ENCODE data around the gene EHD3.

The EHD3 gene

DNA sequence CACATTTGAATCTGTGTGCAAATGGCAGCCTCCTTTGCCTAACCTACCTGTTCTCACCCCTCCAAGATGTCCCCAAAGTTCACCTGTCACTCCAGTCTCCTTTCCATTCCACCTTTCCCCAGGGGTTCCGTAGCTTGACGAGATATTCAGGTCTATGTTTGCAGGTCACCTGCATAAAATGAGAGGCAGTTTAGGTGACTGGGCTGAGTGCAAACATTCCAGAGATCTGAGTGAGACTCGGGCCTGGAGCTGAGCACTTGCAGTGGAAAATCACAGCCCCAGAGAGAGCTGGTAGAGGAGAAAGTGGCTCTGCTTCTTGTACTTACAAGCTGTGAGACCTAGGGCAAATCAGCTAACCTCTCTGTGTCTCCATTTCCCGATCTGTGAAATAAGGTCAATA lies 36.8 kb upstream of the EHD3 start:
- Histone ChIP-seq H3K27ac (replicated peaks) (no peak overlapping the region), H3K4me3 (replicated peaks; ENCODE audit: insufficient read depth, low read length) (no peak overlapping the region), H3K27me3 (ENCODE audit: insufficient read depth, poor library complexity, severe bottlenecking) (no peaks in the 10 kb centered on the region)
- no peak for DNase-seq (ENCODE audit: low read depth in 1 of 2, low spot score in 1 of 2)
- TF ChIP-seq, protein P1, sequence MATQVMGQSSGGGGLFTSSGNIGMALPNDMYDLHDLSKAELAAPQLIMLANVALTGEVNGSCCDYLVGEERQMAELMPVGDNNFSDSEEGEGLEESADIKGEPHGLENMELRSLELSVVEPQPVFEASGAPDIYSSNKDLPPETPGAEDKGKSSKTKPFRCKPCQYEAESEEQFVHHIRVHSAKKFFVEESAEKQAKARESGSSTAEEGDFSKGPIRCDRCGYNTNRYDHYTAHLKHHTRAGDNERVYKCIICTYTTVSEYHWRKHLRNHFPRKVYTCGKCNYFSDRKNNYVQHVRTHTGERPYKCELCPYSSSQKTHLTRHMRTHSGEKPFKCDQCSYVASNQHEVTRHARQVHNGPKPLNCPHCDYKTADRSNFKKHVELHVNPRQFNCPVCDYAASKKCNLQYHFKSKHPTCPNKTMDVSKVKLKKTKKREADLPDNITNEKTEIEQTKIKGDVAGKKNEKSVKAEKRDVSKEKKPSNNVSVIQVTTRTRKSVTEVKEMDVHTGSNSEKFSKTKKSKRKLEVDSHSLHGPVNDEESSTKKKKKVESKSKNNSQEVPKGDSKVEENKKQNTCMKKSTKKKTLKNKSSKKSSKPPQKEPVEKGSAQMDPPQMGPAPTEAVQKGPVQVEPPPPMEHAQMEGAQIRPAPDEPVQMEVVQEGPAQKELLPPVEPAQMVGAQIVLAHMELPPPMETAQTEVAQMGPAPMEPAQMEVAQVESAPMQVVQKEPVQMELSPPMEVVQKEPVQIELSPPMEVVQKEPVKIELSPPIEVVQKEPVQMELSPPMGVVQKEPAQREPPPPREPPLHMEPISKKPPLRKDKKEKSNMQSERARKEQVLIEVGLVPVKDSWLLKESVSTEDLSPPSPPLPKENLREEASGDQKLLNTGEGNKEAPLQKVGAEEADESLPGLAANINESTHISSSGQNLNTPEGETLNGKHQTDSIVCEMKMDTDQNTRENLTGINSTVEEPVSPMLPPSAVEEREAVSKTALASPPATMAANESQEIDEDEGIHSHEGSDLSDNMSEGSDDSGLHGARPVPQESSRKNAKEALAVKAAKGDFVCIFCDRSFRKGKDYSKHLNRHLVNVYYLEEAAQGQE (IDR thresholded peaks at IDR 0.05; ENCODE audit: insufficient replicate concordance, low read depth), result no peak
- TF ChIP-seq GABPA (IDR thresholded peaks at IDR 0.05; ENCODE audit: low read depth) (no peak), POLR2AphosphoS5 (IDR thresholded peaks at IDR 0.05; ENCODE audit: low read depth) (no peak), SPI1 (IDR thresholded peaks at IDR 0.05; ENCODE audit: borderline replicate concordance, low read depth) (no peak)
- TF ChIP-seq, protein P2, sequence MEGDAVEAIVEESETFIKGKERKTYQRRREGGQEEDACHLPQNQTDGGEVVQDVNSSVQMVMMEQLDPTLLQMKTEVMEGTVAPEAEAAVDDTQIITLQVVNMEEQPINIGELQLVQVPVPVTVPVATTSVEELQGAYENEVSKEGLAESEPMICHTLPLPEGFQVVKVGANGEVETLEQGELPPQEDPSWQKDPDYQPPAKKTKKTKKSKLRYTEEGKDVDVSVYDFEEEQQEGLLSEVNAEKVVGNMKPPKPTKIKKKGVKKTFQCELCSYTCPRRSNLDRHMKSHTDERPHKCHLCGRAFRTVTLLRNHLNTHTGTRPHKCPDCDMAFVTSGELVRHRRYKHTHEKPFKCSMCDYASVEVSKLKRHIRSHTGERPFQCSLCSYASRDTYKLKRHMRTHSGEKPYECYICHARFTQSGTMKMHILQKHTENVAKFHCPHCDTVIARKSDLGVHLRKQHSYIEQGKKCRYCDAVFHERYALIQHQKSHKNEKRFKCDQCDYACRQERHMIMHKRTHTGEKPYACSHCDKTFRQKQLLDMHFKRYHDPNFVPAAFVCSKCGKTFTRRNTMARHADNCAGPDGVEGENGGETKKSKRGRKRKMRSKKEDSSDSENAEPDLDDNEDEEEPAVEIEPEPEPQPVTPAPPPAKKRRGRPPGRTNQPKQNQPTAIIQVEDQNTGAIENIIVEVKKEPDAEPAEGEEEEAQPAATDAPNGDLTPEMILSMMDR (IDR thresholded peaks at IDR 0.05; ENCODE audit: insufficient read depth, low read length), result no peak

DNA sequence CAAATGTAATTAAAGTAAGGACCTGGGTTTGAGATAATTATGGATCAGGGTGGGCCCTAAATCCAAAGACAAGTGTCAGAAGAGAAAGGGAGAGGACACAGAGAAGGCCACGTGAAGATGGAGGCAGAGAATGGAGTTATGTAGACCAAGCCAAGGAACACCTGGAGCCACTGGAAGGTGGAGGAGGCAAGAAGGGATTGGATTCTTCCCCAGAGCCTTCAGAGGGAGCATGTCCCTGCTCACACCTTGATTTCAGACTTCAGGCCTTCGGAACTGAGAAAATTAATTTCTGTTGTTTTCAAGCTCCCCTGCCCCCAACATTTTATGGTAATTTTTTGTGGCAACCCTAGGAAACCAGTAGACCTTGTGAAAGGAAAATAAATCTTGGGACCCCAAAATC lies 36.3 kb upstream of the EHD3 start:
- DNase-seq (ENCODE audit: low read depth in 1 of 2, low spot score in 1 of 2), result no peak
- Histone ChIP-seq H3K27me3 (ENCODE audit: insufficient read depth, poor library complexity, severe bottlenecking) (no peaks in the 10 kb centered on the region), H3K4me3 (replicated peaks; ENCODE audit: insufficient read depth, low read length) (no peak overlapping the region), H3K27ac (replicated peaks) (no peak overlapping the region)
- no peak for TF ChIP-seq GABPA (IDR thresholded peaks at IDR 0.05; ENCODE audit: low read depth)
- TF ChIP-seq, protein P2 (IDR thresholded peaks at IDR 0.05; ENCODE audit: insufficient read depth, low read length), result no peak

DNA sequence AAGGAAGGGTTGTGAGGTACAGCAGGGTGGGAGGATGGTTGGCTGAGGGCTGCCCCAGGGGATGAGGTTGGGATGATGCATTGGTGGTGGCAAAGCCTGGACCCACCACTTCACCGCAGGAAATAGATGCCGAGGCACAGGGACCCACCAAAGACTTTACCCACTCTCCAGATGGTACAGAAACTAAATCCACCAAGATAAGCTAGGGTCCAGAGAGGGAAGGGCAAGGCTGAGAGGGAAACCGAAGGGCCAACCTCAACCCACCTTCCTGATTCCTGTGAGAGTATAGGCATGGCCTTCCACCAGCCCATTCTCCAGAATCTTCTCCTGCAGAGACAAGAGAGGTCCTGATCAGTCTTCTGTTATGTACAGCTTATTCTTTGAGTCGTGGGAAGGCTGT lies 34.7 kb upstream of the EHD3 start:
- Histone ChIP-seq H3K4me3 (replicated peaks; ENCODE audit: insufficient read depth, low read length) (no peak overlapping the region), H3K27me3 (ENCODE audit: insufficient read depth, poor library complexity, severe bottlenecking) (no peaks in the 10 kb centered on the region), H3K27ac (replicated peaks) (no peak overlapping the region)
- no peak for DNase-seq (ENCODE audit: low read depth in 1 of 2, low spot score in 1 of 2)
- TF ChIP-seq SPI1 (IDR thresholded peaks at IDR 0.05; ENCODE audit: borderline replicate concordance, low read depth), result no peak
- TF ChIP-seq GABPA (IDR thresholded peaks at IDR 0.05; ENCODE audit: low read depth), result no peak
- TF ChIP-seq POLR2AphosphoS5 (IDR thresholded peaks at IDR 0.05; ENCODE audit: low read depth), result no peak
- TF ChIP-seq, protein P2 (IDR thresholded peaks at IDR 0.05; ENCODE audit: insufficient read depth, low read length), result no peak
- TF ChIP-seq, protein P1 (IDR thresholded peaks at IDR 0.05; ENCODE audit: insufficient replicate concordance, low read depth), result no peak

DNA sequence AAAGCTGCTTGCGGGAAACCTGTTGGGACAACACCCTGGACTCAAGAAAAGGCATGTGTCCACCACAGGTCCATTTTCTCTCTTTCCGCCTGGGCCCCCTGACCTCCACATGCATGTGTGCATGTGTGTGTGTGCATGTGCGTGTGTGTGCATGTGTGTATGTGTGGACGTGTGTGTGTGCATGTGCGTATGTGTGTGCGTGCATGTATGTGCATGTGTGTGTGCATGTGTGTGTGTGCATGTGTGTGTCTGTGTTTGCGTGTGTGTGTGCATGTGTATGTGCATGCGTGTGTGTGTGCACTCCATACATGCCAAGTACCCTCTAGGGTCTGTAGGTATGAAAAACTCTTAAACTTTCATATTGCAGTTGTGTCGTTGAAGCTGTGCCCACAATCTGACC lies 33.0 kb upstream of the EHD3 start:
- TF ChIP-seq, protein P2 (IDR thresholded peaks at IDR 0.05; ENCODE audit: insufficient read depth, low read length), result no peak
- TF ChIP-seq, protein P1 (IDR thresholded peaks at IDR 0.05; ENCODE audit: insufficient replicate concordance, low read depth), result no peak
- TF ChIP-seq SPI1 (IDR thresholded peaks at IDR 0.05; ENCODE audit: borderline replicate concordance, low read depth) (no peak), POLR2AphosphoS5 (IDR thresholded peaks at IDR 0.05; ENCODE audit: low read depth) (no peak), GABPA (IDR thresholded peaks at IDR 0.05; ENCODE audit: low read depth) (no peak)
- Histone ChIP-seq H3K4me3 (replicated peaks; ENCODE audit: insufficient read depth, low read length) (no peak overlapping the region), H3K27ac (replicated peaks) (no peak overlapping the region), H3K27me3 (ENCODE audit: insufficient read depth, poor library complexity, severe bottlenecking) (no peaks in the 10 kb centered on the region)
- DNase-seq (ENCODE audit: low read depth in 1 of 2, low spot score in 1 of 2), result no peak
